Measurements from ENCODE around the gene NTRK3.

The NTRK3 gene

DNA sequence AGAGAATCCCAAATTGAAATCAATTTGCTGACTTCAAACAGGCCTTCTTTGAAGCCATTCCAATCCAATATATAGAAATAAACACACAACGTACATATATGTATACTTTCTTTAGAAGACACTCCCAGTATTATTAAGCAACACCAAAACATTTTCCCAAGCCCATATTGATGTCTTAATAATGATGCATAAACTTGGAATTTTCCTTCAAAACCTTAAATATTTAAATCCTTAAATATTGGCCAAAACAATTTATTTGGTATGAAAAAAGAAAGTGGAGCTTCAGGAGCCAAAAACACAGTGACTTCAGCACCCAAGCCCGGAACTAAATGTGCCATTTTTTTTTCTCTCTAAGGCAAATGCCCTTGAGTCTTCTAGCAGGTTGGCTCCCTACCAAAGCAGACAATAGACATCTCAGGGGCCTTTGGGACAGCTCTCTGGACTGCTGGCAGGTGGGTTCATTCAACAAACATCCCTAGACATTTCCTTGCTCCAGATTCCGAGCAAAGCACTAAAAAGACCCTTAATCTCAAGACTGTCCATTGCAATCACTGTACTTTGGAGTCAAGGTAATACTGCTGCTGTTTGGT is 384.7 kb downstream of the NTRK3 start:
- TF ChIP-seq, protein P1, sequence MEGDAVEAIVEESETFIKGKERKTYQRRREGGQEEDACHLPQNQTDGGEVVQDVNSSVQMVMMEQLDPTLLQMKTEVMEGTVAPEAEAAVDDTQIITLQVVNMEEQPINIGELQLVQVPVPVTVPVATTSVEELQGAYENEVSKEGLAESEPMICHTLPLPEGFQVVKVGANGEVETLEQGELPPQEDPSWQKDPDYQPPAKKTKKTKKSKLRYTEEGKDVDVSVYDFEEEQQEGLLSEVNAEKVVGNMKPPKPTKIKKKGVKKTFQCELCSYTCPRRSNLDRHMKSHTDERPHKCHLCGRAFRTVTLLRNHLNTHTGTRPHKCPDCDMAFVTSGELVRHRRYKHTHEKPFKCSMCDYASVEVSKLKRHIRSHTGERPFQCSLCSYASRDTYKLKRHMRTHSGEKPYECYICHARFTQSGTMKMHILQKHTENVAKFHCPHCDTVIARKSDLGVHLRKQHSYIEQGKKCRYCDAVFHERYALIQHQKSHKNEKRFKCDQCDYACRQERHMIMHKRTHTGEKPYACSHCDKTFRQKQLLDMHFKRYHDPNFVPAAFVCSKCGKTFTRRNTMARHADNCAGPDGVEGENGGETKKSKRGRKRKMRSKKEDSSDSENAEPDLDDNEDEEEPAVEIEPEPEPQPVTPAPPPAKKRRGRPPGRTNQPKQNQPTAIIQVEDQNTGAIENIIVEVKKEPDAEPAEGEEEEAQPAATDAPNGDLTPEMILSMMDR (IDR thresholded peaks at IDR 0.05; ENCODE audit: low read depth, low read length): no peak
- no peak for DNase-seq (ENCODE audit: low read depth, low spot score)
- no peak overlapping the region for H3K4me3 ChIP-seq (ENCODE audit: low read depth, low read length)
- in situ Hi-C loops (cut with HindIII; ENCODE audit: low sequenced_read_pairs): no loop called here

DNA sequence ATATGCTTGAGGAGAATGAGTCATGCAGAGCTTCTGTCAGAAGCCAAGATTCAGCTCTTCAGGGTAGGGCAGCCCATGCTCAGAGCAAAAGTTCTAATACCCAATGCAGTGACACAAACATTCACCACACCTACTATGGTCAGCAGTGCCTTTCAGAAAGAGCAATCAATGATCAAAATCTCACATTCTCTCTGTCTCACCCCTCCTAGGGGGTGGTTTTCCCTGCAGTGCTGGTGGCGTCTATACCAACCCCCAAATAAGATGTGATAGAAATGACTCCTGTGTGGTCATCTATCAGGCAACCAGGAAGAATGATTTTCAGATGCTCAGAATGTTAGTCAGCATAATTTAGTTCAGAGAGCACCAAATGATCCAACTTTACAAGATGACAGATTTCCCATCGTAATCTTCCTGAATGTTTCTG is 385.3 kb downstream of the NTRK3 start:
- no peak overlapping the region for H3K4me3 ChIP-seq (ENCODE audit: low read depth, low read length)
- DNase-seq (ENCODE audit: low read depth, low spot score): no peak
- in situ Hi-C loops (cut with HindIII; ENCODE audit: low sequenced_read_pairs): no loop called here
- TF ChIP-seq, protein P1 (IDR thresholded peaks at IDR 0.05; ENCODE audit: low read depth, low read length): no peak

DNA sequence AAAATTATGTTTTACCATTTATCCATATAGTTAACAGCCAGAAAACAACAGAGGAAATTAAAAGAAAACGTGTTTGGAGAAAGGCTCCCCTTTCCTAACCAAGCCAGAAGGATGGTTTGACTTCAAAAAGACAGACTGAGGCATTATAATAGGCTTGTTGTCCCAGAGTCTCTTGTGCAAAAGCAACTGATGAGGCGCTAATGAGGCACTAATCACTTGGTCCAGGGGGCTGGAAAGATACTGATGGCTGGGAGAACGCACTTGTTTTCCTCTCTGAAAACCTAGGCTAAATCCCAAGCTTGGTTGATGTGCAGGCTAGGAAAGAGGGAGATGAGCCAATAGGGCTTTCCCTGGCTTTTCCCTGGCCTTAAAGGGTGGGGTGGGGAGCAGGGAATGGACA is 389.6 kb downstream of the NTRK3 start:
- TF ChIP-seq, protein P1 (IDR thresholded peaks at IDR 0.05; ENCODE audit: low read depth, low read length): no peak
- no peak overlapping the region for H3K4me3 ChIP-seq (ENCODE audit: low read depth, low read length)
- no peak for DNase-seq (ENCODE audit: low read depth, low spot score)
- in situ Hi-C loops (cut with HindIII; ENCODE audit: low sequenced_read_pairs): no loop called here

DNA sequence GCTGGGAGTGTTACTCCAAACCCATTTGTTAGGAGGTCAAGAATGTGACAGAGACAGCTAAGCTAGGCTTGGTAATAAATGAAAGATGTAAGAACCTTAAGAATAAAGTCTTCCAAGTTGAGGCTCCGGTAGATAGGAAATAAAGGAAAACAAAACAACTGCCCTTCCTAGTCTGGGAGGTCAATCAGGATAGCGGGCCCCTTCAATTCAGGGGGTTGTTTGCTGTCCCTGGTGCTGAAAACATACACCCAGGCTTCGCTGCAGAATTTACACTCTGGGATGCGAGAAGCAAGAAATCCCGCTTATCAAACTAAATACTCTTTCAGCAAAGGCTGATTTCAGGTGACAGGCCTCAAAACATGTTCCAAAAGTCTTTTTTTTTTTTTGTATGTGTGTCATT is 393.4 kb downstream of the NTRK3 start:
- H3K4me3 ChIP-seq (ENCODE audit: low read depth, low read length): no peak overlapping the region
- in situ Hi-C loops (cut with HindIII; ENCODE audit: low sequenced_read_pairs): no loop called here
- peak; percentile 12 for DNase-seq (ENCODE audit: low read depth, low spot score)
- TF ChIP-seq, protein P1 (IDR thresholded peaks at IDR 0.05; ENCODE audit: low read depth, low read length): no peak

DNA sequence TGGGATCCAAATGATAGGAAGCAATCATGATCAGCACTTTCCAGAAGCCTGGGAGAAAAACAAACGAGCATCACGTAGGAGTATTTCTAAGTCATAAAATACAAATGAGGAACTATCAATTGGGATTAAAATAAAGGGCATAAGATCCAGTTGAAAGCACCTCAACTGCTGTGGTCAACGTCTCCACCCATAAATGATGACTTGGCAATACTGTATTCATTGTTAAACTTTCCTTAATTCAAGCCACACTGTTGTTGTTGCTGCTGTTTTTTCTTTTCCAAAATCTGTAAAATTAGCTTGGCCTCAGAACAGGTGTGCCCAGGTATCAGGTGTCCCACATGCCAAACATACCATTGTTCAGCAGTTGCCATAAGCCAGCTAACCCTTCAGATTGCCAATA is 395.8 kb downstream of the NTRK3 start:
- in situ Hi-C loops (cut with HindIII; ENCODE audit: low sequenced_read_pairs): no loop called here
- no peak for DNase-seq (ENCODE audit: low read depth, low spot score)
- TF ChIP-seq, protein P1 (IDR thresholded peaks at IDR 0.05; ENCODE audit: low read depth, low read length): no peak
- H3K4me3 ChIP-seq (ENCODE audit: low read depth, low read length): no peak overlapping the region

DNA sequence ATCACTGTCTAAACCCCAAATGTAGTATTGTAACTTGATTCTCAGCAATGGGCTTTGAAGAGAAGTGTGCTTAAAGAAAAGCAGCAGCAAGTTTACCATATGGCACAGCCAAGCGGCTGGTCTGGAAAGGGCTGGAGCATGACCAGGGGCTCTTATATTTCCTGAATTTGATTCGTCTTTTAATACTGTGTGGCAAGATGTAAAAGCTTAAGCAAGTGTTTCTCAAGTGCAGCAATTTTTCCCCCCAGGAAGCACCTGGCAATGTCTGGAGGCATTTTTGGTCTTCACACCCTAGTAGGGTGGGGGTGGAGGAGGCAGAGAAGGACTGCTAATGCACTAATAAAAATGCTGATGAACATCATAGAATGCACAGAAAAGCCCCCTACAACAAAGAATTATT is 397.9 kb downstream of the NTRK3 start:
- TF ChIP-seq, protein P1 (IDR thresholded peaks at IDR 0.05; ENCODE audit: low read depth, low read length): no peak
- no peak overlapping the region for H3K4me3 ChIP-seq (ENCODE audit: low read depth, low read length)
- DNase-seq (ENCODE audit: low read depth, low spot score): no peak
- in situ Hi-C loops (cut with HindIII; ENCODE audit: low sequenced_read_pairs): no loop called here

DNA sequence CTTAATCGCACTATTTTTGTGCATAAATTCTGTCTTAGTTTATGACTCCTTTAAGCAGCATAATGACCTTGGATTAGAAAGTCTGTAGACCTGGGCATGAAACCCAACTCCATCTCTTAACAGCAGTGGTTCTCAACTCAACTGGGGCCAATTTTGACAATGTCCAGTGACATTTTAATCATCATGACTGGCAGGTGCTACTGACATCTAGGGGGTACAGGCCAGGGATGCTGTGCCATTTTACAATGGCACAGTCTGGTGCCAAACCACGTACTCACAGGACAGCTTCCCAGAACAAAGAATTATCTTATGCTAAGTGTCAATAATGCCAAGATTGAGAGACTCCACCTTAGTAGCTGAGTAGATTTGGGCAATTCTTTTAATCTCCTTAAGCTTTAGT is 405.0 kb downstream of the NTRK3 start:
- TF ChIP-seq, protein P1 (IDR thresholded peaks at IDR 0.05; ENCODE audit: low read depth, low read length): no peak
- in situ Hi-C loops (cut with HindIII; ENCODE audit: low sequenced_read_pairs): no loop called here
- no peak for DNase-seq (ENCODE audit: low read depth, low spot score)
- no peak overlapping the region for H3K4me3 ChIP-seq (ENCODE audit: low read depth, low read length)

Measured in astrocyte of the spinal cord (primary cell).